ENCODE measurements around the gene GPR45.
A peak's percentile ranks its signal among the peaks of the same experiment; 100 is the strongest.

GRCh38 chr2:105243961-105244360 lies 2.4 kb downstream of the GPR45 start:
- TF ChIP-seq CTCF (IDR thresholded peaks at IDR 0.05) (peak; percentile 42; the same call in 1 of the 2 replicates), YY1 (IDR thresholded peaks at IDR 0.05; ENCODE audit: low read depth) (no peak), TAF1 (IDR thresholded peaks at IDR 0.05; ENCODE audit: borderline replicate concordance, low read depth, low read length) (no peak), REST (IDR thresholded peaks at IDR 0.05; ENCODE audit: low read depth, low read length) (no peak), RFX5 (IDR thresholded peaks at IDR 0.05; ENCODE audit: low read length) (no peak), RAD21 (IDR thresholded peaks at IDR 0.05; ENCODE audit: low read length) (peak; percentile 43)

Data from SK-N-SH (cell line).